PC-9 (cell line): ENCODE data around the gene FPGS.

Experiments
- EZH2 ChIP-seq: fragments of 200-600 bp; sonication (generic); IDR thresholded peaks from 2 replicates; pipeline ENCODE4 v1.8.0; 2017; ENCODE audit warnings: antibody characterized with exemption, low read depth
- TF ChIP-seq, protein P1 (sequence below): fragments of 200-600 bp; sonication (generic); conservative IDR thresholded peaks from 2 replicates; pipeline ENCODE4 v1.6.1; 2017; ENCODE audit warnings: mixed run types, antibody characterized with exemption, mild to moderate bottlenecking, moderate library complexity

DNA sequence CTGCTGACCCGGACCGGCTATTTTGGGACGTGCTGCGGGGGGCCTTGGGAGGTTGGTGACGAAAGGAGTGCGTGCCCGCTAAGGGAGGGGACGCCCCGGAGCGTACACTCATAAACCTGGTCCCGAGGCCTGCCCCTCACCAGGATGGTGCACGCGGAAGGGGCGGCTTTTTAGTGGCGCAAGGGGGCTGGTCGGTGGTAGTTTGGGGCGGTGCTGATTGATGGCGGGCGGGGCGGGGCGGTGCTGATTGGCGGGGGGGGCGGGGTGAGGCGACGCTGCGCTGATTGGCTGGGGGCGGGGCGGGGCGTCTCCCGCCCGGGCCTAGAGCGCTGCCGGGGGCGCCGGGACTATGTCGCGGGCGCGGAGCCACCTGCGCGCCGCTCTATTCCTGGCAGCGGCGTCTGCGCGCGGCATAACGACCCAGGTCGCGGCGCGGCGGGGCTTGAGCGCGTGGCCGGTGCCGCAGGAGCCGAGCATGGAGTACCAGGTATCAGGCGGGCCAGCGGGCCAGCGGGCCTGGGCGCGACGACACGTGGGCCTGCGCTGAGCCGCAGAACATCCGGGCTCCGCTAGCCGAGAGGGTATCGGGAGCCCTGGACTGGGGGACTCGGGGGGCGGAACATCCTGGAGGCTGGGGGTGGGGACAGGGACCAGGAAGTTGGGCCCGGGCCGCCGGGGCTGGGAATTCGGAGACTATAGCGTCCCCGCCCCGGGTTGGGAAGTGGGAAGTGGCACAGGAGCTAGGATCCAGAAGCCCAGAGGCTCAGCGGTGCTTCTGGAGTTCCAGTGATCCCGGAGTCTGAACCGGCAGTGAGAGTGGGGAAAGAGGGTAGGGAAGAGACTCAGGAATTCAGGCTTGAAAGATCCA, at the start of gene FPGS:
- TF ChIP-seq, protein P1, sequence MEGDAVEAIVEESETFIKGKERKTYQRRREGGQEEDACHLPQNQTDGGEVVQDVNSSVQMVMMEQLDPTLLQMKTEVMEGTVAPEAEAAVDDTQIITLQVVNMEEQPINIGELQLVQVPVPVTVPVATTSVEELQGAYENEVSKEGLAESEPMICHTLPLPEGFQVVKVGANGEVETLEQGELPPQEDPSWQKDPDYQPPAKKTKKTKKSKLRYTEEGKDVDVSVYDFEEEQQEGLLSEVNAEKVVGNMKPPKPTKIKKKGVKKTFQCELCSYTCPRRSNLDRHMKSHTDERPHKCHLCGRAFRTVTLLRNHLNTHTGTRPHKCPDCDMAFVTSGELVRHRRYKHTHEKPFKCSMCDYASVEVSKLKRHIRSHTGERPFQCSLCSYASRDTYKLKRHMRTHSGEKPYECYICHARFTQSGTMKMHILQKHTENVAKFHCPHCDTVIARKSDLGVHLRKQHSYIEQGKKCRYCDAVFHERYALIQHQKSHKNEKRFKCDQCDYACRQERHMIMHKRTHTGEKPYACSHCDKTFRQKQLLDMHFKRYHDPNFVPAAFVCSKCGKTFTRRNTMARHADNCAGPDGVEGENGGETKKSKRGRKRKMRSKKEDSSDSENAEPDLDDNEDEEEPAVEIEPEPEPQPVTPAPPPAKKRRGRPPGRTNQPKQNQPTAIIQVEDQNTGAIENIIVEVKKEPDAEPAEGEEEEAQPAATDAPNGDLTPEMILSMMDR: no peak
- no peak for TF ChIP-seq EZH2
